Activated naive CD8-positive, alpha-beta T cell treated with anti-CD3 and anti-CD28 coated beads for 36 hours (primary cell): ENCODE results near the gene TP53BP2. TPM values are rescaled to one million over a fixed set of nuclear protein-coding genes. Genes with fewer than 3 reads are reported as not detected.
"Not testable (repeated sequence)": the region's sequence is repeated elsewhere in the genome, so short reads cannot be mapped to it uniquely, and the experiment has no call there.

Source experiments
- DNase-seq: peaks from one replicate; pipeline ENCODE4 v3.0.0; 2021
- H3K27ac Mint-ChIP-seq: one replicate; pipeline ENCODE4 v1.8.0; 2022; ENCODE audit warnings: mild to moderate bottlenecking, moderate library complexity, mixed read lengths
- H3K27me3 Mint-ChIP-seq: one replicate; pipeline ENCODE4 v1.8.0; 2022; ENCODE audit warnings: mild to moderate bottlenecking, mixed read lengths
- H3K36me3 Mint-ChIP-seq: one replicate; pipeline ENCODE4 v1.8.0; 2021; ENCODE audit warnings: mild to moderate bottlenecking, mixed read lengths
- H3K4me1 Mint-ChIP-seq: one replicate; pipeline ENCODE4 v1.8.0; 2021; ENCODE audit warnings: mixed read lengths
- H3K4me3 Mint-ChIP-seq: one replicate; pipeline ENCODE4 v1.8.0; 2022; ENCODE audit warnings: mild to moderate bottlenecking, moderate library complexity, mixed read lengths
- H3K9me3 Mint-ChIP-seq: one replicate; pipeline ENCODE4 v1.8.0; 2022; ENCODE audit warnings: mixed read lengths
- total RNA-seq, 2 experiments: library from RNA; stranded (reverse); gene quantifications; one replicate each; pipeline ENCODE4 v1.2.3, GENCODE V29; 2021

Gene TP53BP2
- total RNA-seq = 10 to 100 TPM; 34.7 to 35.2 TPM

DNA sequence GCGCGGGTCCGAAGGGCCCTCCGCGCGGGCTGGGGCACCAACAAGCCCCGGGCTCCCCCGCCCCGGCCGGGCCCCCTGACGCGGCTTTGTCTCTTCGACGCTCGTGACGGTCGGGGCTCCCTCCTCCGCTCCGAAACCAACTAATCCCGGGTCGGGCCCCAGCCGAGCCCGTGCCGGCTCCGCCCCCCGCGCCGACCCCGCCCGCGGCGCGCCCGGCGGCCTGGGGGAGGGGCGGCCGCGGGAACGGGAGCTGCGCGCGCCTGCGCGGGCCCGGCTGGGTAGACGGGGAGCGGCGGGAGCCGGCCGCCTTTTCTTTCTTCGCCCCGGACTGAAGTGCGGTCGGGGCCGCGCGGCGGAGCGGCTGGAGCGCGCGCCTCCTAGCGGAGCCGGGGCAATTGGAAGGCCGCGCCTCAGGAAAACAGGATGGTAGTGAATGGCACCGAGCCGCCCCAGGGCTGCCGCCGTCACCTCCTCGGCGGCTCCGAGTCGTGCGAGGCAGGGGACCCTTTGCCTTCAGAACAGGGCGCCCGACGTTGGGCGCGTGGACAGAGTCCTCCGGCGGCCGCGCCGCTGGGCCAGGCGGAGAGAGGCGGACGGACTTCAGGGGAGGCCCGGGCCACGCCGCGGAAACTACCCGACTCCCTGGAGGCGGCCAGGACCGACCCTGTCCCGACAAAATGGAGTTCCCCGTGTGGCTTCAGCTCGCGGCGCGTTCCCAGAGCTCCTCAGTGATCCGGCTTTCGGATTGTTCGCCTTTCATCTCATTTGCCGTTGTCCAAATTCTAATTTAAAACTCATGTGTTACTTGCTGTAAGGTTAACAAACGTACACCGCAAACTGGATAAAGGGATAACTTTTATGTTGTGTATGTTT lies at the start of gene TP53BP2:
Gene TP53BP2 (minus strand): TSS at position 138 of the 873 bp plus-strand sequence. CDS start 267 bp downstream, outside the sequence.
- DNase-seq = peak; percentile 92
- Mint-ChIP-seq H3K36me3 (peaks cover 5% of the 10 kb centered on the region), H3K4me3 (peak within 1 kb of the TSS; percentile 89), H3K27me3 (peaks cover 8% of the 10 kb centered on the region), H3K4me1 (peaks cover 31% of the 10 kb centered on the region), H3K9me3 (peaks cover 2% of the 10 kb centered on the region), H3K27ac (peak within 1 kb of the TSS; percentile 94)

DNA sequence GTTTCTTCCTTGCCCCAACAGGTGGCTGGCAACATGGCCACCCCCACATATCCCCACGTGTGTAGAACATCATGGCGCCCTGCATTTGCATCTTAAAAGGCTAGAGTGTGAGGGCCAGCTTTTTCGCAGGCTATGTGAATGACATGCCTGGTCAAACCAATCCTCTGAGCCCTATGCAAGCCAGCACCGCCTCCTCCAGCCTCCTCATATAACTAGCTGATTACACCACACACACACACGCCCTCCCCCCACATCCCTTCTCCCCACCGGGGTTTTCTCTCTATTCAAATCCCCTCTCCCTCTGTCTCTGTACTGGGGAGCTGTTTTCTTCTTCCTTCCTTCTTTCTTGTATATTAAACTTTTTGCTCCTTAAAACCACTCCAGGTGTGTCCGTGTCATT lies 44.7 kb upstream of the TP53BP2 start:
- not testable (repeated sequence) for H3K27me3 Mint-ChIP-seq, H3K9me3 Mint-ChIP-seq, H3K4me1 Mint-ChIP-seq, DNase-seq, H3K4me3 Mint-ChIP-seq, H3K36me3 Mint-ChIP-seq, H3K27ac Mint-ChIP-seq

DNA sequence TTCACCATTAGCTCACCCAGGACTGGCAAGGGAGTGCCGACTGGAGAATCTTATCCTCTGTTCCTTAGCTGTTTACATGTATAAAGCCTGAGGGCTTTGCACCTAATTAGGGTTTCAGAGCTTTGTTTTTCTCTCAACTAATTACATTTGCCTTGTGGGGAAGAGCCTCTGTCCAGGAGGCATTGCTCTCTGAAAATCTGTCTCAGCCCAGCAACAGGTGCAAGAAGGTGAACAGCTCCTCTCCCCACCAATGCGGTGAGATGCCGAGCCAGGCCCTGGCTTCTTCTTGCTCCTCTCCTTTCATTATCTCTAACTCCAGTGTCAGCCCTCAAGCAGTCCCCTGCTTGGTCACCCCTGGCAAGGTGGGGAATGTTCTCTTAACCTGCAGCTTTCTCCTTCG lies 43.6 kb upstream of the TP53BP2 start:
- H3K27me3 Mint-ChIP-seq, H3K9me3 Mint-ChIP-seq, H3K4me3 Mint-ChIP-seq, DNase-seq, H3K36me3 Mint-ChIP-seq, H3K4me1 Mint-ChIP-seq, H3K27ac Mint-ChIP-seq: not testable (repeated sequence)

DNA sequence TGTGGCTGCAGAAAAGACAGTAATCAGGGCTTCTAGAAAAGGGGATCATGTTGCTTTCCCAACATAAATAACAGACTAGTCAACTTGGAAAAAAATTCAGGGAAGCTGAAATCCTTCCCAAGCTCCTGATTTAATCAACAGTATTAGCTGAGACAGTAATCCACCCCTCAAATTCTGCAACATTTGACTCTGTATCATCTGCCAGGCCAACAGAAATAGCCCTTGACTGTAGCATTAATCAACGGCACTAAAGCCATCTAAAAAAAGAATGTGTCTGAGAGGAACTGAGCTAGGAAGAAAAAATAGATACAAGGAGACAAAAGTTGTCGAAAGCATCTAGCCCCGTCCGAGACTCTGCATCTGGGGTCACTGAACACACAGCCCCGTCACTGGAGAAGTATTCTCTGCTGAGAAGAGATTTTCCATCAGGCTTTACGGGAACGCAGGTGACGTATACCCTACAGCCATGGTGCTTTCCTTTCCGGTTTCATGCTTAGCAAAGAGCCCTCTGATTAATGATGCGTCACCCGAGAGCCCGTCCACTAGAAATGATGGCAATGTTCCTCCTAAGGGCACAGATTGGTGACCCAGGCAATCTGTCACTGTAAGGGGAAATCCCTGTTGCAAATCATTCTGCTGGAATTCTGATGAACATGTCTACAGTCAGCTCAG lies 42.1 kb upstream of the TP53BP2 start:
- Mint-ChIP-seq H3K9me3 (no peaks in the 10 kb centered on the region), H3K27me3 (no peaks in the 10 kb centered on the region), H3K36me3 (no peaks in the 10 kb centered on the region), H3K4me1 (no peaks in the 10 kb centered on the region), H3K27ac (no peak overlapping the region), H3K4me3 (no peak overlapping the region)
- no peak for DNase-seq

GRCh38 chr1:223886516-223886921 lies 40.8 kb upstream of the TP53BP2 start:
- no peaks in the 10 kb centered on the region for H3K36me3 Mint-ChIP-seq
- H3K27me3 Mint-ChIP-seq = no peaks in the 10 kb centered on the region
- no peak overlapping the region for H3K4me3 Mint-ChIP-seq

DNA sequence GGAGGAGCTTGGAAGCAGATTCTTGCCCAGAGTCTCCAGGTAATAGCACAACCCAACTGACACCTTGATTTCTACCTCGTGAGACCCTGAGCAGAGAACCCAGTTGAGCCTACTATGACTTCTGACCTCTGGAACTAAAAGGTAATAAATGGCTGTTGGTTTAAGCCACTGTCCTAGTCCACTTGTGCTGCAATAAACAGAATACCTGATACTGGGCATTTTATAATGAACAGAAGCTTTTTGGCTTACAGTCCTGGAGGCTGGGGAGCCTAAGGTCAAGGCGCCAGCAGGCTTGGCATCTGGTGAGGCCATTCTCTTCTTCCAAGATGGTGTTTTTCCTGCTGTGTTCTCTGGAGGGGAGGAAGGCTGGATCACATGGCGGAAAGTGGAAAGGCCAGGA lies 39.9 kb upstream of the TP53BP2 start:
- no peak for DNase-seq
- no peaks in the 10 kb centered on the region for H3K36me3 Mint-ChIP-seq
- H3K9me3 Mint-ChIP-seq = no peaks in the 10 kb centered on the region
- H3K27ac Mint-ChIP-seq = no peak overlapping the region
- no peaks in the 10 kb centered on the region for H3K27me3 Mint-ChIP-seq
- no peak overlapping the region for H3K4me3 Mint-ChIP-seq
- H3K4me1 Mint-ChIP-seq = no peaks in the 10 kb centered on the region

More at GRCh38 chr1:223886516-223886921, 40.8 kb upstream of the TP53BP2 start:
- no peaks in the 10 kb centered on the region for H3K9me3 Mint-ChIP-seq
- no peaks in the 10 kb centered on the region for H3K4me1 Mint-ChIP-seq
- H3K27ac Mint-ChIP-seq = no peak overlapping the region
- DNase-seq = no peak

DNA sequence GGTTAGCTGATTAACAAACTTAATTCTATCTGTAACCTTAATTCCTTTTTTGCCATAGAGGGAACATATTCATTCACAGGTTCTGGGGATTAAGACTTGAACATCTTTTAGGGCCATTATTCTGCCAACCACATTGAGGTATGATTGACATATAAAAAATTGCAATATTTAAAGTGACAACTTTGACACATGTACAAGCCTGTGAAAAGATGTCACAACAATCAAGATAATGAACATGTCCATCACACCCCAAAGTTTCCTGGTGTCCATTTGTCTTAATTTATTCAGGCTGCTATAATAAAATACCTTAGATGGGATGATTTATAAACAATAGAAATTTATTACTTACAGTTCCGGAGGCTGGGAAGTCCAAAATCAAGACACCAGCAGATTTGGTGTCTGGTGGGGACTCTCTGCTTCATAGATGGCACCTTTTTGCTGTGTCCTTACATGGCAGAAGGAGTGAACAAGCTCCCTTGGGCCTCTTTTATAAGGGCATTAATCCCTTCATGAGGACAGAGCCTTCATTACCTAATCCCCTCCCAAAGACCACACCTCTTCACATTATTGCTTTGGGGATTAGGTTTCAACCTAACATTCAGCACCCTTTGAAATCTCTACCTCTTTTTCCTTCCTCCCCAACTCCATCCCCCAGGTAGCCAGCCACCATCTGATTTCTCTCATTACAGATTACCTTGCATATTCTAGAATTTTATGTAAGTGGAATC lies 33.0 kb upstream of the TP53BP2 start:
- Mint-ChIP-seq H3K36me3 (no peaks in the 10 kb centered on the region), H3K27me3 (no peaks in the 10 kb centered on the region), H3K9me3 (no peaks in the 10 kb centered on the region), H3K4me1 (no peaks in the 10 kb centered on the region), H3K27ac (no peak overlapping the region), H3K4me3 (no peak overlapping the region)
- no peak for DNase-seq

- no peaks in the 10 kb centered on the region for H3K9me3 Mint-ChIP-seq
These were observed 32.1 kb upstream of the TP53BP2 start for GRCh38 chr1:223877804-223878203.

GRCh38 chr1:223876590-223876989 lies 30.8 kb upstream of the TP53BP2 start:
- Mint-ChIP-seq H3K9me3 (no peaks in the 10 kb centered on the region), H3K4me3 (no peak overlapping the region), H3K4me1 (no peaks in the 10 kb centered on the region), H3K36me3 (no peaks in the 10 kb centered on the region), H3K27ac (no peak overlapping the region), H3K27me3 (peaks cover 6% of the 10 kb centered on the region)
- DNase-seq = no peak

More at GRCh38 chr1:223877804-223878203, 32.1 kb upstream of the TP53BP2 start:
- DNase-seq = no peak
- no peaks in the 10 kb centered on the region for H3K4me1 Mint-ChIP-seq
- no peak overlapping the region for H3K4me3 Mint-ChIP-seq
- H3K27ac Mint-ChIP-seq = no peak overlapping the region
- no peaks in the 10 kb centered on the region for H3K36me3 Mint-ChIP-seq
- peaks cover 6% of the 10 kb centered on the region for H3K27me3 Mint-ChIP-seq

DNA sequence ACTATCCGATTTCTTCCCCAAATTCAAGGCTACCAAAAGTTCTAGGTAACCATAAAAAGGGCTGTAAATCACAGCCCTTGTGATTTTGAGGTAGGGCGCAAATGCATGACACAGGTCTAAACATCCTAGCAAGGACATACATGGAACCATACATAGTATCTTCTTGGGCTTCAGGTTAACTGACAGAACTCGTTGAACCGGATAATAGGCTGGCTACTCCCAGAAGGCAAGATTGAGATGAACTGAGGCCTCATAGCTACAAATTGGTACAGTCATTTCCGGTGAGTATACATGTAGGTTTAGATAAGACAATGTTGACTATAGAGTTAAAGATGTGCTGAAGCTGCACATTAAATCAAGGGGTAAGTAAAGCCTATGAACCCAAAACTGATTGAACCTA lies 27.3 kb upstream of the TP53BP2 start:
- peaks cover 10% of the 10 kb centered on the region for H3K27me3 Mint-ChIP-seq
- H3K9me3 Mint-ChIP-seq = no peaks in the 10 kb centered on the region

DNA sequence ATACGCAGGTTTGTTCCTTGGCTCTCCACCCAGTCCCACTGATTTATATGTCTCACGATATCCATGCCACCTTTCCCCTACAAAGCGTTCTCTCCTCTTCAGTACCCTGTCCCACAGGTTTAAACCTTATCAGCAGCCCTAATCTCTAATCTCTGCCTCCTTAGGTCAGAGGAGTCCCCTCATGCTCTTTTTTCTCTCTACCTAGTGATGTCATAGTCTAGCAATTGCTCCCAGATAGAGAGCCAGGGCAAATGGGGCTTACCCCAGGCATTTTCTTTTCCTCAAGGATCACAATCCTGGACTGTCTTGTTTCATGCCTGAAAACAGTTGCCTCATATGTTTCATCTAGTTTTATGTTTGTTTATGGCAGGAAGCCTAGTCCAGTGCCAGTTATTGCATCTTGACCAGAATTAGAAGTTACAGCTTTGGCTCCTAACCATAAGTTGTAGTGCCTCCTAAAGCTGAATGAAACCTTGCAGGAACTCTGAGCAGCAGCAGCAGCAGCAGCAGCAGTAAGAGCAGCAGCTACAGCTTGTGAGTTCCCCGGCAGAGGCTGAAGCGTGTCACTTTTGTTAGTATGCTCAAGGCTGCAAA lies 26.7 kb upstream of the TP53BP2 start:
- Mint-ChIP-seq H3K27me3 (peaks cover 15% of the 10 kb centered on the region), H3K9me3 (no peaks in the 10 kb centered on the region)

More for the DNA sequence above, 27.3 kb upstream of the TP53BP2 start:
- Mint-ChIP-seq H3K4me1 (no peaks in the 10 kb centered on the region), H3K4me3 (no peak overlapping the region), H3K27ac (no peak overlapping the region), H3K36me3 (no peaks in the 10 kb centered on the region)
- DNase-seq = no peak

DNA sequence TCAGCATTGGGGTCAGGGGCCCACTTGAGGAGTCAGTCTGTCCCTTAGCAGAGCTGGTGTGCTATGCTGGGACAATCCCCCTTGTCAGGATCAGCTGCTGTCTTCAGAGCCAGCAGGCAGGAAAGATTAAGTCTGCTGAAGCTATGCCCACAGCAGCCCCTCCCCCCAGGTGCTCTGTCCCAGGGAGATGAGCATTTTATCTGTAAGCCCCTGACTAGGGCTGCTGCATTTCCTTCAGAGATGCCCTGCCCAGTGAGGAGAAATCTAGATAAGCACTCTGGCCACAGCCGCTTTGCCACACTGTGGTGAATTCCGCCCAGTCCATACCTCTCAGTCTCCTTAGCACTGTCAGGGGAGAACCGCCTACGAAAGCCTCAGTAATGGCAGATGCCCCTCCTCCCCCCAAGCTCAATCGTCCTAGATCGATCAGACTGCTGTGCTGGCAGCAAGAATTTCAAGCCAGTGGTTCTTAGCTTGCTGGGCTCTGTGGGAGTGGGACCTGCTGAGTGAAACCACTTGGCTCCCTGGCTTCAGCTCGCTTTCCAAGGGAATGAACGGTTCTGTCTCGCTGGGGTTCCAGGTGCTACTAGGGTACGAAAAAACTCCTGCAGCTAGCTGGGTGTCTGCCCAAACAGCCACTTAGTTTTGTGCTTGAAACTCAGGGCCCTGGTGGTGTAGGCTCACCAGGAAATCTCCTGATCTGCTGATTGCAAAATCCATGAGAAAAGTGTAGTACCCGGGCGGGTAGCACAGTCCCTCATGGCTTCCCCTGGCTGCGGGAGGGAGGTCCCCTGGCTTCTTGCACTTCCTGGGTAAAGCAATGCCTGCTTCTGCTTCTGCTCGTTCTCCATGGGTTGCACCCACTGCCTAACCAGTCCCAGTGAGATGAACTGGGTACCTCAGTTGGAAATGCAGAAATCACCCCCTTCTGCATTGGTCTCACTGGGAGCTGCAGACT lies 25.1 kb upstream of the TP53BP2 start:
- Mint-ChIP-seq H3K27me3 (peaks cover 23% of the 10 kb centered on the region), H3K4me3 (no peak overlapping the region)

More for the DNA sequence above, 26.7 kb upstream of the TP53BP2 start:
- Mint-ChIP-seq H3K4me3 (no peak overlapping the region), H3K27ac (no peak overlapping the region), H3K4me1 (no peaks in the 10 kb centered on the region), H3K36me3 (no peaks in the 10 kb centered on the region)
- no peak for DNase-seq

DNA sequence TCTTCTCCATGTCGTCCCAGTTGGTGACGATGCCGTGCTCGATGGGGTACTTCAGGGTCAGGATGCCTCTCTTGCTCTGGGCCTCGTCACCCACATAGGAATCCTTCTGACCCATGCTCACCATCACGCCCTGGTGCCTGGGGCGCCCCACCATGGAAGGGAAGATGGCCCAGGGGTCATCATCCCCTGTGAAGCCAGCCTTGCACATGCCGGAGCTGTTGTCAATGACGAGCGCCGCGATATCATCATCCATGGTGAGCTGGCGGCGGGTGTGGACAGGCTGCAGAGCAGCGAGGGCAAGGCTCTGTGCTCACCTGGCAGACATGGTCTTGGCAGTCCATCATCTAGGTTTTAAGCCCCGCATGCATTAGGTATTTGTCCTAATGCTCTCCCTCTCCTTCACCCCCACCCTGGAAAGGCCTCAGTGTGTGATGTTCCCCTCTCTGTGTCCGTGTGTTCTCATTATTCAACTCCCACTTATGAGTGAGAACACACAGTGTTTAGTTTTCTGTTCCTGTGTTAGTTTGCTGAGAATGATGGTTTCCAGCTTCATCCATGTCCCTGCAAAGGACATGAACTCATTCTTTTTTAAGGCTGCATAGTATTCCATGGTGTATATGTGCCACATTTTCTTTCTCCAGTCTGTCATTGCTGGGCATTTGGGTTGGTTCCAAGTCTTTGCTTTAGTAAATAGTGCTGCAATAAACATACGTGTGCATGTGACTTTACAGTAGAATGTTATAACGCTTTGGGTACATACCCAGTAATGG lies 19.0 kb upstream of the TP53BP2 start:
- not testable (repeated sequence) for H3K4me1 Mint-ChIP-seq, H3K27ac Mint-ChIP-seq, H3K9me3 Mint-ChIP-seq, H3K36me3 Mint-ChIP-seq, H3K4me3 Mint-ChIP-seq, DNase-seq
- peaks cover 17% of the 10 kb centered on the region for H3K27me3 Mint-ChIP-seq

More for the DNA sequence above, 25.1 kb upstream of the TP53BP2 start:
- no peak for DNase-seq
- no peaks in the 10 kb centered on the region for H3K4me1 Mint-ChIP-seq
- H3K27ac Mint-ChIP-seq = no peak overlapping the region
- no peaks in the 10 kb centered on the region for H3K9me3 Mint-ChIP-seq
- H3K36me3 Mint-ChIP-seq = no peaks in the 10 kb centered on the region
